Measurements from ENCODE around the gene NHSL2. TPM values are rescaled to one million over a fixed set of nuclear protein-coding genes. Genes with fewer than 3 reads are reported as not detected.
A peak's percentile ranks its signal among the peaks of the same experiment; 100 is the strongest.

NHSL2 gene
- total RNA-seq, 1 donor from 2014 or later: 13.0 TPM

GRCh38 chrX:71941776-71942175, 31.1 kb downstream of the NHSL2 start:
- TF ChIP-seq CTCF (IDR thresholded peaks at IDR 0.05; ENCODE audit: insufficient read depth, low read depth, low read length) (no peak), EZH2 (IDR thresholded peaks at IDR 0.05; ENCODE audit: insufficient read depth, low read length) (no peak)
- Histone ChIP-seq H3K4me3 (ENCODE audit: insufficient read depth, low read depth, low read length) (no peak overlapping the region), H3K36me3 (ENCODE audit: insufficient read depth, low read length) (no peaks in the 10 kb centered on the region), H3K9me3 (ENCODE audit: insufficient read depth, low read depth, low read length) (no peaks in the 10 kb centered on the region), H3K27me3 (ENCODE audit: insufficient read depth, low read length) (no peaks in the 10 kb centered on the region), H3K9ac (ENCODE audit: low read length) (no peak overlapping the region), H3K4me1 (ENCODE audit: insufficient read depth, low read length) (peaks cover 20% of the 10 kb centered on the region), H3K4me2 (ENCODE audit: low read length) (peak overlapping the region; percentile 62), H3K27ac (ENCODE audit: low read depth, low read length) (peak overlapping the region; percentile 47), H4K20me1 (ENCODE audit: insufficient read depth, low read length) (no peaks in the 10 kb centered on the region), H2AFZ (ENCODE audit: low read depth, low read length) (no peak overlapping the region), H3K79me2 (ENCODE audit: insufficient read depth, low read length) (no peaks in the 10 kb centered on the region)
- DNase-seq (ENCODE audit: low read depth) (peak; percentile 78), FAIRE-seq (peak; percentile 96)
- peak overlapping the region; percentile 71 for H3K4me3 Mint-ChIP-seq (ENCODE audit: unreplicated experiment)
- H3K4me1 Mint-ChIP-seq (ENCODE audit: low read depth, unreplicated experiment): peaks cover 17% of the 10 kb centered on the region
- no peaks in the 10 kb centered on the region for H3K9me3 Mint-ChIP-seq (ENCODE audit: unreplicated experiment)
- H3K27ac Mint-ChIP-seq (ENCODE audit: unreplicated experiment): peak overlapping the region; percentile 89
- H3K27me3 Mint-ChIP-seq (ENCODE audit: low read depth, unreplicated experiment): no peaks in the 10 kb centered on the region
- peaks cover 2% of the 10 kb centered on the region for H3K36me3 Mint-ChIP-seq (ENCODE audit: low read depth, unreplicated experiment)

GRCh38 chrX:71944369-71944768, 33.7 kb downstream of the NHSL2 start:
- no peaks in the 10 kb centered on the region for H4K20me1 ChIP-seq (ENCODE audit: insufficient read depth, low read length)
- no peak overlapping the region for H3K9ac ChIP-seq (ENCODE audit: low read length)
- Mint-ChIP-seq H3K27me3 (ENCODE audit: low read depth, unreplicated experiment) (no peaks in the 10 kb centered on the region), H3K4me3 (ENCODE audit: unreplicated experiment) (no peak overlapping the region), H3K27ac (ENCODE audit: unreplicated experiment) (no peak overlapping the region), H3K9me3 (ENCODE audit: unreplicated experiment) (no peaks in the 10 kb centered on the region), H3K36me3 (ENCODE audit: low read depth, unreplicated experiment) (no peaks in the 10 kb centered on the region), H3K4me1 (ENCODE audit: low read depth, unreplicated experiment) (peaks cover 18% of the 10 kb centered on the region)
- no peak overlapping the region for H3K27ac ChIP-seq (ENCODE audit: low read depth, low read length)
- peaks cover 17% of the 10 kb centered on the region for H3K4me1 ChIP-seq (ENCODE audit: insufficient read depth, low read length)
- no peaks in the 10 kb centered on the region for H3K79me2 ChIP-seq (ENCODE audit: insufficient read depth, low read length)
- H2AFZ ChIP-seq (ENCODE audit: low read depth, low read length): no peak overlapping the region
- H3K27me3 ChIP-seq (ENCODE audit: insufficient read depth, low read length): no peaks in the 10 kb centered on the region
- no peak overlapping the region for H3K4me3 ChIP-seq (ENCODE audit: insufficient read depth, low read depth, low read length)
- FAIRE-seq: no peak
- DNase-seq (ENCODE audit: low read depth): no peak
- TF ChIP-seq EZH2 (IDR thresholded peaks at IDR 0.05; ENCODE audit: insufficient read depth, low read length): no peak
- TF ChIP-seq CTCF (IDR thresholded peaks at IDR 0.05; ENCODE audit: insufficient read depth, low read depth, low read length): no peak
- H3K9me3 ChIP-seq (ENCODE audit: insufficient read depth, low read depth, low read length): no peaks in the 10 kb centered on the region
- H3K36me3 ChIP-seq (ENCODE audit: insufficient read depth, low read length): no peaks in the 10 kb centered on the region
- H3K4me2 ChIP-seq (ENCODE audit: low read length): no peak overlapping the region

- H3K36me3 Mint-ChIP-seq (ENCODE audit: low read depth, unreplicated experiment): no peaks in the 10 kb centered on the region
- no peak overlapping the region for H2AFZ ChIP-seq (ENCODE audit: low read depth, low read length)
- no peaks in the 10 kb centered on the region for H3K36me3 ChIP-seq (ENCODE audit: insufficient read depth, low read length)
- no peak overlapping the region for H3K4me3 Mint-ChIP-seq (ENCODE audit: unreplicated experiment)
- H3K79me2 ChIP-seq (ENCODE audit: insufficient read depth, low read length): no peaks in the 10 kb centered on the region
- no peak overlapping the region for H3K4me2 ChIP-seq (ENCODE audit: low read length)
- no peaks in the 10 kb centered on the region for H3K9me3 Mint-ChIP-seq (ENCODE audit: unreplicated experiment)
- no peak overlapping the region for H3K27ac Mint-ChIP-seq (ENCODE audit: unreplicated experiment)
- no peak overlapping the region for H3K9ac ChIP-seq (ENCODE audit: low read length)
- peaks cover 18% of the 10 kb centered on the region for H3K4me1 Mint-ChIP-seq (ENCODE audit: low read depth, unreplicated experiment)
- peaks cover 17% of the 10 kb centered on the region for H3K4me1 ChIP-seq (ENCODE audit: insufficient read depth, low read length)
- H3K27me3 ChIP-seq (ENCODE audit: insufficient read depth, low read length): no peaks in the 10 kb centered on the region
- no peaks in the 10 kb centered on the region for H3K9me3 ChIP-seq (ENCODE audit: insufficient read depth, low read depth, low read length)
- H3K27ac ChIP-seq (ENCODE audit: low read depth, low read length): no peak overlapping the region
- FAIRE-seq: no peak
- TF ChIP-seq CTCF (IDR thresholded peaks at IDR 0.05; ENCODE audit: insufficient read depth, low read depth, low read length): no peak
- TF ChIP-seq EZH2 (IDR thresholded peaks at IDR 0.05; ENCODE audit: insufficient read depth, low read length): no peak
- no peak for DNase-seq (ENCODE audit: low read depth)
- no peaks in the 10 kb centered on the region for H4K20me1 ChIP-seq (ENCODE audit: insufficient read depth, low read length)
- no peaks in the 10 kb centered on the region for H3K27me3 Mint-ChIP-seq (ENCODE audit: low read depth, unreplicated experiment)
- no peak overlapping the region for H3K4me3 ChIP-seq (ENCODE audit: insufficient read depth, low read depth, low read length)
Measured at GRCh38 chrX:71945237-71945805, 34.7 kb downstream of the NHSL2 start.
